GM19193 (cell line): ENCODE data around the gene RNU6-7.

Experiments used
- POLR2A ChIP-seq: IDR thresholded peaks from 4 replicates; pipeline ENCODE4 v1.6.1; 2011; ENCODE audit not compliant: insufficient read depth, insufficient read length; ENCODE audit errors: extremely low read depth

RNU6-7 gene

GRCh38 chr14:32201816-32202490 lies at the start of gene RNU6-7:
TSS of gene RNU6-7 (plus strand) at chr14:32202045.
- peak; percentile 0 for TF ChIP-seq POLR2A

GRCh38 chr14:32166029-32166428 lies 35.8 kb upstream of the RNU6-7 start:
- no peak for TF ChIP-seq POLR2A

GRCh38 chr14:32166924-32167323 lies 34.9 kb upstream of the RNU6-7 start:
- no peak for TF ChIP-seq POLR2A

- TF ChIP-seq POLR2A: no peak
Observed at GRCh38 chr14:32167907-32168306, 33.9 kb upstream of the RNU6-7 start.

- TF ChIP-seq POLR2A: no peak
Observed at GRCh38 chr14:32169191-32169590, 32.7 kb upstream of the RNU6-7 start.

GRCh38 chr14:32171469-32171868 lies 30.4 kb upstream of the RNU6-7 start:
- TF ChIP-seq POLR2A: no peak

- no peak for TF ChIP-seq POLR2A
Observed at GRCh38 chr14:32183151-32184058, 18.4 kb upstream of the RNU6-7 start.

- no peak for TF ChIP-seq POLR2A
Observed at GRCh38 chr14:32185097-32185496, 16.7 kb upstream of the RNU6-7 start.

- no peak for TF ChIP-seq POLR2A
Observed at GRCh38 chr14:32186248-32186647, 15.6 kb upstream of the RNU6-7 start.

- TF ChIP-seq POLR2A: no peak
Observed at GRCh38 chr14:32189811-32190210, 12.0 kb upstream of the RNU6-7 start.

GRCh38 chr14:32190673-32191072 lies 11.2 kb upstream of the RNU6-7 start:
- TF ChIP-seq POLR2A: no peak

- TF ChIP-seq POLR2A: no peak
Observed at GRCh38 chr14:32192712-32193373, 9.0 kb upstream of the RNU6-7 start.

- TF ChIP-seq POLR2A: no peak
Observed at GRCh38 chr14:32193532-32193931, 8.3 kb upstream of the RNU6-7 start.

GRCh38 chr14:32195636-32196035 lies 6.2 kb upstream of the RNU6-7 start:
- no peak for TF ChIP-seq POLR2A

- TF ChIP-seq POLR2A: no peak
Observed at GRCh38 chr14:32197919-32198318, 3.9 kb upstream of the RNU6-7 start.

GRCh38 chr14:32200368-32201192 lies 1.3 kb upstream of the RNU6-7 start:
- no peak for TF ChIP-seq POLR2A
